NCI-H82 treated with DMSO at 0.1 percent for 48 hours (cell line): Measurements from ENCODE around the gene PLGRKT.
"Not testable (repeated sequence)": the region's sequence is repeated elsewhere in the genome, so short reads cannot be mapped to it uniquely, and the experiment has no call there.

Experiments used
- DNase-seq: peaks from one replicate; lab custom pipeline; 2025; ENCODE audit not compliant: unreplicated experiment; lab: John Stamatoyannopoulos, UW

Gene PLGRKT

DNA sequence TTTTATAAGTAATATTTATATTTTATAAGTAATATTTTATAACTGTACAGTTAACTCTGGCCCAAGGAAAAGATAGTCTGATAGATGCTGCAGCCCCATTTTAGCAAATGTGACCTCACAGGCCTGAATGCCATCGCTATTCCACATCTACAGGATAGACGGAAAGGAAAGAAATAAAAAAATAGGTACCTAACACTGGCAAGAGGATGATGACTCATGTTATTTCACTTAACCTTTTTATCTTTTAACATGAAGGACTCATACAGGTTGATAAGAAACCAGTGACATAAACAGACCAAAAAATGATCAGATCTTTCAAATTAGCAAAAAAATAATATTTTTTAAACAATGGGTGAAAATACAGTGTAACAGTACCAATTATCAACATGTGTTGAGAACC is 15.3 kb upstream of the PLGRKT start:
- DNase-seq: no peak

DNA sequence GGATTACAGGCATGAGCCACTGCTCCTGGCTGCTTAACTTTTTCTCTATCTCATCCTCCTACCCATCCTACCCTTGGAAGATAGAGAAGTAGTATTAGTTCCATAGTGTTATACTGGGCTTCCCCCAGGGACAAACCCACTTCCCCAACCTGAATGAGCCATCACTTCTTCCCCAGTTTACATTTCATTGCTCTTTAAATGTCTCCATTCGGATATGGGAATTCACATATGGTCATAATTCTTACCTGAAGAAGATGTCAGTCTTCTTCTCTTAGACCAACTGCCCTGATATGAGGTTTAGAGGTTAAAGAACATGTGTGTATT is 14.5 kb upstream of the PLGRKT start:
- DNase-seq: no peak

DNA sequence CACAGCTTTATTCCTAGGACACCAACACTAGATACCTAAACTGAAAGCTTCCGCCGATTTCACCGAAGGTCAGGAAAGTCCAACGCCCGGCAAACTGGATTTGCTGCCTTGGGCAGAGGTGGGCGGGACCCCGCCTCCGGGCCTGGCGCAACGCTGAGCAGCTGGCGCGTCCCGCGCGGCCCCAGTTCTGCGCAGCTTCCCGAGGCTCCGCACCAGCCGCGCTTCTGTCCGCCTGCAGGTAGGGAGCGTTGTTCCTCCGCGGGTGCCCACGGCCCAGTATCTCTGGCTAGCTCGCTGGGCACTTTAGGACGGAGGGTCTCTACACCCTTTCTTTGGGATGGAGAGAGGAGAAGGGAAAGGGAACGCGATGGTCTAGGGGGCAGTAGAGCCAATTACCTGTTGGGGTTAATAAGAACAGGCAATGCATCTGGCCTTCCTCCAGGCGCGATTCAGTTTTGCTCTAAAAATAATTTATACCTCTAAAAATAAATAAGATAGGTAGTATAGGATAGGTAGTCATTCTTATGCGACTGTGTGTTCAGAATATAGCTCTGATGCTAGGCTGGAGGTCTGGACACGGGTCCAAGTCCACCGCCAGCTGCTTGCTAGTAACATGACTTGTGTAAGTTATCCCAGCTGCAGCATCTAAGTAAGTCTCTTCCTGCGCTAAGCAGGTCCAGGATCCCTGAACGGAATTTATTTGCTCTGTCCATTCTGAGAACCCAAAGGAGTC is 12.8 kb upstream of the PLGRKT start, which contains the start of gene CD274:
Gene CD274 (plus strand): TSS at position 184 of the 733 bp plus-strand sequence. CDS start 5,572 bp downstream, outside the sequence.
- DNase-seq: peak; percentile 42

DNA sequence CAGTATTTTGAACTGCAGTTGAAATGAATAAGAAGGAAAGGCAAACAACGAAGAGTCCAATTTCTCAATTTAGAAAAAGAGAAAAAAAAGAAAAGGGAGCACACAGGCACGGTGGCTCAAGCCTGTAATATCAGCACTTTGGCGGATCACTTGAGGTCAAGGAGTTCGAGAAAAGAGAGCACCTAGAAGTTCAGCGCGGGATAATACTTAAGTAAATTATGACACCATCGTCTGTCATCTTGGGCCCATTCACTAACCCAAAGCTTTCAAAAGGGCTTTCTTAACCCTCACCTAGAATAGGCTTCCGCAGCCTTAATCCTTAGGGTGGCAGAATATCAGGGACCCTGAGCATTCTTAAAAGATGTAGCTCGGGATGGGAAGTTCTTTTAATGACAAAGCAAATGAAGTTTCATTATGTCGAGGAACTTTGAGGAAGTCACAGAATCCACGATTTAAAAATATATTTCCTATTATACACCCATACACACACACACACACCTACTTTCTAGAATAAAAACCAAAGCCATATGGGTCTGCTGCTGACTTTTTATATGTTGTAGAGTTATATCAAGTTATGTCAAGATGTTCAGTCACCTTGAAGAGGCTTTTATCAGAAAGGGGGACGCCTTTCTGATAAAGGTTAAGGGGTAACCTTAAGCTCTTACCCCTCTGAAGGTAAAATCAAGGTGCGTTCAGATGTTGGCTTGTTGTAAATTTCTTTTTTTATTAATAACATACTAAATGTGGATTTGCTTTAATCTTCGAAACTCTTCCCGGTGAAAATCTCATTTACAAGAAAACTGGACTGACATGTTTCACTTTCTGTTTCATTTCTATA is 12.0 kb upstream of the PLGRKT start:
- peak; percentile 25 for DNase-seq

DNA sequence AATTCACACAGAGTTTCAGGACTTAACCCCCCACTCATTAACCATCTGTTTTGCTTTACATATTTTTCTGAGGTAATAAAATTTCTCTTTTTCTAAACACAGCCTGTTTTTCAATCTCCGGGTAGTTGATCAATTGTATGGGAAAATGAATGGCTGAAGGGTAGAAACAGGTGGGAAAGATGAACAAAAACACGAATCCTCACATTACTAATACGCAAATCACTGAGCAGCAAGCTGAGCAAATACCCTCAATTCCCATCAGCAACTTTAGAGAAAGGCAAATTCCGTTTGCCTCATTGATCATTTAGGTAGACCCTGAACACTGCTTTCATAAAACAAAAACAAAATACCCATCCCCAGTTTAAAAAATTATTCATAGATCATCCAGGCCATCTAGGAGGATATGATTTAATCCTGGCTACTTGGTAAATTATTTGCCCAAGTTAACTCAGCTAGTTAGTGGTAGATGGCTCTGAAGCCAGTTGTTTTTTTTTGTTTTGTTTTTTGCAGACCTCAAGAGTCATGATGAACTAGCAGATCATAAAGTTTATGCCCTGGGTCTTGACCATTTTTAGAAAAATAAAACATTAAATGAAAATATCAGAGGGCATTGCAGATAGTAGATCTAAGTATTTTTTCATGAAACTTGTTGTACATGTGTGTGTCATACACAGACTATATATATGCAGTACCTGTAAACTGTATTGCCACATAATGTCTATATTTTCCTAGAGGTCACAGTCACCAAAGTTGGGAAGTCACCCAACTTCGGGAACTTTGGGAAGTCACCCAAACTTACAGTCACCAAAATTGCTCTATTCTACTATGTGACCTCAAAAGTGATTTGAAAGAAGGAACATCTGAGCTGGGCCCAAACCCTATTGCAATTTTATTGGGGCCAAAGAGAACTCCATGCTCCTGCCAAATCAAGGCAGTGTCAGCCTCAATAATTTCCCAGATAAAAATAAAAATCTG is 11.0 kb upstream of the PLGRKT start:
- DNase-seq: no peak

DNA sequence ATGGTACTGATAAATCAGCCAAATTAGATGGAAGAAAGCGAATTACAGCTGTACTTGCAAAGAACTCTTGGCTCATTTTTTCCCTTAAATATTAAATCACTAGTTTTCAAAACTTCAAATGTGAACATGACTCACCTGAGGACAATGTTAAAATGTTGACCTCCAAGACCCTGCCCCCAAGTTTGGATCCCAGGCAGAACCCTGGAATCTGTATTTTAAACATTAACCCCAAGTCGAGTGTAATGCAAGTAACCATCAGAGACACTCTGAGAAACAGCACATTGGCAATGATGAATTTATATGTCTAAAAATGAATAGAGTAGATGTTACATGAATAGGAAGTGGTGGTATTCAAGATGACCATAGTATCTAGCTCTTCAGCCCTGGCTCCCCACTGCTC is 10.3 kb upstream of the PLGRKT start:
- no peak for DNase-seq

DNA sequence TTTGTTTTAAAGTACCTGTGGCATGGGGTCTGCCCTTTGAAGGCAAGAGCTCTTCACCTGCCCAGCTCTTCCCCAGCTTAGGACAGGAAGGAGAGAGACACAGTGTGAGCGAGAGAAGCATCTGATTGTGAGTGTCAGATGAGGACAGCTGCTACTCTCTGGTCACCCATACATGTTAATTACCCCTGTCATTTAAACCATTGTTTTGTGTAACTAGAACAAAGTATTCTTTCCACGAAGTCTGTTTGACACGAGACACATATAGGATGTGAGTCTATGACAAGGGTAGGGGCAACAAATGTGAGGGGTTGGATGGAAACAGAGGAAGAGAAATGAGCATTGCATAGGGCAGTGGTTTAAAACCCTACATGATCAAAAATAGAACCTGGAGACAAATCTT is 9.6 kb upstream of the PLGRKT start:
- no peak for DNase-seq

DNA sequence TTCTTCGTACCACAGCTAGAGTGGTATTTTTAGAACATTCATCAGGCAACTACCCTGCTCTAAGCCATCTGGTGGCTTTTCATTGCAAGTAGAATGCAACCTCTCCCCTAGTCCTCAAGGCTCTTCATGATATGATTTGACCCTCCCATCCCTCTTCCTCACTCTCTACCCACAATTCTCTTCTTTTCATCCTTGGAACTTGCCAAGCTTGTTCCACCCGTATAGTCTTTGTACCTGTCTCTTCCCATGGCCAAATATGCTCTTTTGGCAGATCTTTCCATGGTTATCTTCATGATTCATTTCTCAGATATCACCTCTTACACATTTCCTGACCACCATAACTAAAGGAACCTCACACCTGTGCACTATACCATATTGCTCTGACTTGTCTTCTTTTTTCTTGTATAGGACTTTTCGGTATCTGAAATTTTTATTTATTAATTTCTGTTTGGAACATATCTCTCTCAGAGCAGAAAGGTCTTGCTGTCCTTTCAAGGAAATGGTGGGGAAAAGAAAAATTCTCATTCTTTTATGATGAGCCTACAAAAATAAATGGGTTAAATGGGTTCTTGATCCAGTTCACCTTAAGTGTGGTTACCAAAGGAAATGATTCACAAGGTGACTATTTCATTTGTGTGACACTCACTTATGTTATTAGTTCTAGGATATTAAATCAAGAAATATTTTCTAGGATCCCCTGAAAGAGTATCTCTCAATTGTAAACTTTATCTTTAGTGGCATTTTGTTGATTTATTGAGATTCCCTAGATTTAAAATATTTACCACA is 8.9 kb upstream of the PLGRKT start:
- no peak for DNase-seq

DNA sequence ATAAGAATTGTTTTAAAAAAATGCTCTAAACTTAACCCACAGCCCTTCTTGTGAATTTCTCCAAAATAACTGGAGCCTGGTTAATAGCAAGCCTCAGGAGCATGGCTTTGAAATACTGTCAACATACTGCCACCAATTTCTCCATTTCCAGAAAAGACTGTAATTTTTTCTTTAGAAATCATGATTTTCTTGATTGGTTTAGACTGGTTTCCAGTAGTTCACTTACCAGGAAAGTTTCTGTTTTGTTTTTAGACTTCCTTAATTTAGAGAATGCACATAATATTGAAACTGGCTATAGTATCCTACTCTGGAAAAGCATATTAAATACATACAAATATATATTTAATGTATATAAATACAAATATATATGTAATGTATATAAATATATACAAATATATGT is 8.2 kb upstream of the PLGRKT start:
- no peak for DNase-seq

DNA sequence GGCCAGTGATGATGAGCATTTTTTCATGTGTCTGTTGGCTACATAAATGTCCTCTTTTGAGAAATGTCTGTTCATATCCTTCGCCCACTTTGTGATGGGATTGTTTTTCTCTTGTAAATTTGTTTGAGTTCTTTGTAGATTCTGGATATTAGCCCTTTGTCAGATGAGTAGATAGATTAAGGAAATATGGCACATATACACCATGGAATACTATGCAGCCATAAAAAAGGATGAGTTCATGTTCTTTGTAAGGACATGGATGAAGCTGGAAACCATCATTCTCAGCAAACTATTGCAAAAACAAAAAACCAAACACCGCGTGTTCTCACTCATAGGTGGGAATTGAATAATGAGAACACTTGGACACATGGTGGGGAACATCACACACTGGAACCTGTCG is 7.4 kb upstream of the PLGRKT start:
- not testable (repeated sequence) for DNase-seq

DNA sequence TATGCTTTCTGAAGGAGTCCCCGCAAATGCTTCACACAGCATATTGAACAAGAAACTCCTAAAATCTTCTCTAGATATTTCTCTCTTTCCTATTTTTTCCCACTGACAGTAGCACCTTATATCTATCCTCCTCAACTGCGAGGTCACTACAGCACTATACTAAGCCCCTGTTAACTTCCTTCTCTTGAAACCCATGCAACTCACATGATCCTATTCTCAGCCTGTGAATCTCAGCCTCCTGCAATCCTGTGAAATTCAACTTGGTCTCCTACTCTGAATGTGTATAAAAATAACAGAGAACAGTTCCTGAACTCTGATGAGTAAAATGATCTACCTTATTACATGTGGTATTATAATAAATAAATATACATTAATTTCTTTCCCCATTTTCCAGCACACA is 6.1 kb upstream of the PLGRKT start:
- DNase-seq: no peak

DNA sequence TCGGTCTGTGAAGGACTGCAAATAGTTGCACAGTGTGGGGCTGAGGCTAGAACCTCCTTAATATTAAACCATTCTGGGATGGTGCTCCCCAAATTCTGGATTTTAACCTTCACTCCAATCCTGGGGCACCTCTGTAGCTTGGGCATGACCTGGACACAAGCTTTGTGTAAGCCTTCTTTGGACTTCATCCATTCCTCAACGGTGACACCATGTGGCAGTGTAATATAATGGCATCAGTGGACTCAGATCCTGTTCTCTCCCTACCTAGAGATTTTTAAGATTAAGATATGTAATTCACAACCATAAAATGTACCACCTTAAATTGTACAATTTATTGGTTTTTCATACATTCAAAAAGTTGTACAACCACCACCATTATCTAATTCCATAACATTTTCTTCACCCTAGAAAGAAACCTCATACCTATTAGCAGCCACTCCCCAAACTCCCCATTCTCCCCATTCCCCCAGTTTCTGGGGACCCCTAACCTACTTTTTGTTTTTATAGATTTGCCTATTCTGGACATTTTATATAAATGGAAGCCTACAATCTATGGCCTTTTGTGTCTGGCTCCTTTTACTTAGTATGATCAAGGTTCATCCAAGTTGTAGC is 4.8 kb upstream of the PLGRKT start:
- peak; percentile 18 for DNase-seq

DNA sequence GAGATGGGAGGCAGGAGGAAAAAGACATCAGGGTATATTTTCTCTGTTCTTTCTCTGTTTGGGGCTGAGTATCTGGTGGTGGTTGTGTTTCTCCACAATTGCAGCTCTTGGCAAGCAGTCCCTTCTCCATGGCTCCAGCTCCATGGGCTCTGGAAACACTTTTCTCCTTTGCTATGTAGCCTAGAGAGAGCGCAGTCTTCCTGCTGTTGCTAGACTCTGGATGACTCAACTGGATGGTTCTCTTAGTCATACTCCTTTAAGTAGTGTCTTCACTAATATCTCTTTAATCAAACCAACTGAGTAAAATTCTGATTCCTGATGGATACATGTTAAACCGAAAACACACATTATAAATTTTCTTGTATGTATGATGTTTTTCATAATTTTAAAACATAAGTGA is 3.3 kb upstream of the PLGRKT start:
- DNase-seq: no peak

DNA sequence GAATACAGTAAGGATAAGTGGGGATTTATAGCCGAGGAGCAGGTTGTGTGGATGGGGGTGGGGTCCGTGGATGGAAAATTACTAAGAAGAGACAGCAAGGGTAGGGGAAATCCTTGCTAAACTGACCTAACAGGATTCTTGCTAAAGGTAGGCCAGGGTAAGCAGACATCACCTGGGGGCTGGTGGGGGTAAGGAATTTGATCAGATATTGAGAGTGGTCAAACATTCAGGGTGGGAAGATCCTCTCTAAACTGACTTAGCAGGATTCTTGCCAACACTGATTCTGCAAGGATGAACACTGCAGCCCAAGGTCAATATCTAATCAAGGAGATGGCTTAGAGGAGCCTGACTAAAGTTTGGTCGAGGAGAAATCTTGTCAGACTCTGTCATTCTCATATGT is 2.7 kb upstream of the PLGRKT start:
- no peak for DNase-seq

DNA sequence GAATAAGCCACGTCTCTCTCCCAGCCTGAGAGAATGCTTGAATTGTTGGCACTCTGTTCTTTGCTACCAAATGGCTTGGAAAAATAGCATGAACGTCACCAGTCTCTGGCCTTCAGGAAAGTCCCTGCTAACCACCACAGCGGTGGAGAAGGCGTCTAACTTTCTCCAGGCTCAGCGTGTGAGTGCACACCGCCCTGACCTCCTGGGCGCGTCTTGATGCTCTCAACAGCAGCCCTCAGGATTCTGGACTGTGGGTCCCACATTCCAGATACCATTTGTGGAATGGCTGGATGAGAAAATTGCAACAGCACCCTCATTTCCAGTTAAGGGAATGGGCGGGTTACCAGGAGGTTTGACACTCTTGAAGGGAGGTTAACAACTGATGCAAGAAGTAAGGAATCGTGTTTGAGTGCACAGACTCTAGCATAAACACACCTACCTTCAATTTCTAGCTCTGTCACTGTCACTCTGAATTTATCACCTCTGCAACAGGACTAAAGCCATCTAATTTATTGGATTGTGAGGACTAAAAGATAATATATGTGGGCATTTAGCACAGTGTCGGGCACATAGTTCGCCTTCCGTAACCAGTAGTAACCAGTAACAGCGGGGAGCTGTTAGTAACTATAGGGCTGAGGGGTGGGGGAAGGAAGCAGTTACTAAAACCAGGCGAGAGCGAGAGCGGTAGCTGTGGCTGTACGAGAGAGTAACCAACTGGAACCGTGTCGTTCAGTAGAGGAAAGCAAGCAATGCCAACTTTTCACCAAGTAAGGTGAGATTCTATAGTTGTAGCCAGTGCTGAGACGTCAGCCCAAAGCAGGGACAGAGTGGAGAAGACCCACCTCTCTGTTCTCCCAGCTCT is 807 bp upstream of the PLGRKT start:
- DNase-seq: no peak

DNA sequence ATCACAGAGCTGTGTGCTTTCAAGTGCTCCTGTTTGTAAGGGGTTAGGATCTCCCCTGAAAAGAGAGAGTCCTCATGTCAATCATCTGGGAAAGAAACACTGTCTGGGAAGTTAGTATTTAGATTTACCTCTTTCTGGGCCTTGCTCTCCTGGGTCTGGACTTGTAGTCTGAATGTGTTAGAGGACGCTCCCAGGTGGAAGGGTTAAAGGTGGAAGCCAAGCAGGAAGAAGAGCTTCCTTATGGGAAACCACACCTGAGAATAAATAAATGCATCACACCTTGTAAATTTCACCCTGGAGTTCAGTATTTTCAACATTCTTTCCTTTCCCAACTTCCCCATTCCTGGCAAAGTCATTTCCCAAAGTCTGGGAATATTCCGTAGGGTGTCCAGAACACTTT is 1.3 kb downstream of the PLGRKT start:
- DNase-seq: no peak

DNA sequence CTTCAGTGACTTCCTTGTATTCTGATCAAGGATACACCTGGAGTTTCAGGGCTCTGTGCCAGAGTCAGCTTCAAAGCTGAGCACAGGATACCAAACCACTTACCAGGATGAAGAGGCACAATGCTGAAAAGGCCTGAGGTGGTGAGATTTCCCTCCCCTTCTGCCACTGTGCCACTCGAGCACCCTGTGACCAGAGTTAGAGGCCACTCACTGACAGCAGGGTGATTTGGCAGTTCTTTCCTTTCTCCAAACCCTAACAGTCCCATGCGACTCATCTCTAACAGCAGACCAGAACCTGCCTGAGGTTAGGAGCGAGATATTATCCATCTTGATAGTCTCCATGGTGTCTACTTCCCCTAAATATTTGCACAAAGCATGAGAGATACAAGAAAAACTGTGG is 1.8 kb downstream of the PLGRKT start:
- no peak for DNase-seq

DNA sequence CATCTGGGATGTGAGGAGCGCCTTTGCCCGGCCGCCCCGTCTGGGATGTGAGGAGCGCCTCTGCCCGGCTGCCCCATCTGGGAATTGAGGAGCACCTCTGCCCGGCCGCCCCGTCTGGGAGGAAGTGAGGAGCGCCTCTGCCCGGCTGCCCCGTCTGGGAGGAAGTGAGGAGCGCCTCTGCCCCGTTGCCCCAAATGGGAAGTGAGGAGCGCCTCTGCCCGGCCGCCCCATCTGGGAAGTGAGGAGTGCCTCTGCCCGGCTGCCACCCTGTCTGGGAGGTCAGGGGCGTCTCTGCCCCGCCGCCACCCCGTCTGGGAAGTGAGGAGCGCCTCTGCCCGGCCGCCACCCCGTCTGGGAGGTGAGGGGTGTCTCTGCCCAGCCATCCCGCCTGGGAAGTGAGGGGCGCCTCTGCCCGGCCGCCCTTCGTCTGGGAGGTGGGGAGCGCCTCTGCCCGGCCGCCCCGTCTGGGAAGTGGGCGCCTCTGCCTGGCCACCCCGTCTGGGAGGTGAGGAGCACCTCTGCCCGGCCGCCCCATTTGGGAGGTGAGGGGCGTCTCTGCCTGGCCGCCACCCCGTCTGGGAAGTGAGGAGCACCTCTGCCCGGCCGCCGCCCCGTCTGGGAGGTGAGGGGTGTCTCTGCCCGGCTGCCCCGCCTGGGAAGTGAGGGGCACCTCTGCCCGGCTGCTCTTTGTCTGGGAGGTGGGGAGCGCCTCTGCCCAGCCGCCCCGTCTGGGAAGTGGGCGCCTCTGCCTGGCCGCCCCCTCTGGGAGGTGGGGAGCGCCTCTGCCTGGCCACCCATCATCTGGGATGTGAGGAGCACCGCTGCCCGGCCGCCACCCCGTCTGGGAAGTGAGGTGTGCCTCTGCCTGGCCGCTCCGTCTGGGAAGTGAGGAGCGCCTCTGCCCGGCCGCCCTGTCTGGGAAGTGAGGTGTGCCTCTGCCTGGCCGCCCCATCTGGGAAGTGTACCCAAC is 3.6 kb downstream of the PLGRKT start:
- DNase-seq: not testable (repeated sequence)
